Astrocyte (in vitro differentiated cells and primary cell): ENCODE data around the gene MYOCD. TPM values are rescaled to one million over a fixed set of nuclear protein-coding genes. Genes with fewer than 3 reads are reported as not detected.

Experiments
- DNase-seq: peaks from one replicate; pipeline ENCODE4 v3.0.0-alpha.2; 2010; ENCODE audit warnings: low read depth
- FAIRE-seq: peaks from 2 replicates; lab custom pipeline; 2011; peaks lifted over from hg19 to GRCh38; lab: Jason Lieb, UNC
- H2AFZ ChIP-seq: 2 replicates; pipeline ENCODE4 v1.6.0; 2012; ENCODE audit warnings: low read depth, low read length, inconsistent platforms
- H3K27ac ChIP-seq: 2 replicates; pipeline ENCODE4 v1.5.1; 2011; ENCODE audit warnings: low read depth, low read length, inconsistent platforms
- H3K27me3 ChIP-seq: 2 replicates; pipeline ENCODE4 v1.6.0; 2011; ENCODE audit warnings: low read length, inconsistent platforms; ENCODE audit not compliant: insufficient read depth
- H3K36me3 ChIP-seq: 2 replicates; pipeline ENCODE4 v1.5.1; 2011; ENCODE audit warnings: low read length, inconsistent platforms; ENCODE audit not compliant: insufficient read depth
- H3K4me1 ChIP-seq: 2 replicates; pipeline ENCODE4 v1.5.1; 2011; ENCODE audit warnings: low read length, inconsistent platforms; ENCODE audit not compliant: insufficient read depth
- H3K4me2 ChIP-seq: 2 replicates; pipeline ENCODE4 v1.6.0; 2012; ENCODE audit warnings: low read length, inconsistent platforms
- H3K4me3 ChIP-seq: 2 replicates; pipeline ENCODE4 v1.5.1; 2011; ENCODE audit warnings: low read depth, mild to moderate bottlenecking, low read length, inconsistent platforms; ENCODE audit not compliant: insufficient read depth
- H3K79me2 ChIP-seq: 2 replicates; pipeline ENCODE4 v1.6.0; 2012; ENCODE audit warnings: mild to moderate bottlenecking, low read length, inconsistent platforms; ENCODE audit not compliant: insufficient read depth
- H3K9ac ChIP-seq: 2 replicates; pipeline ENCODE4 v1.6.0; 2012; ENCODE audit warnings: mild to moderate bottlenecking, low read length, inconsistent platforms
- H3K9me3 ChIP-seq: 2 replicates; pipeline ENCODE4 v1.5.1; 2012; ENCODE audit warnings: low read depth, mild to moderate bottlenecking, low read length, inconsistent platforms; ENCODE audit not compliant: insufficient read depth
- H4K20me1 ChIP-seq: 2 replicates; pipeline ENCODE4 v1.6.0; 2012; ENCODE audit warnings: low read length, inconsistent platforms; ENCODE audit not compliant: insufficient read depth
- H3K27ac Mint-ChIP-seq: one replicate; pipeline ENCODE4 v1.8.0; 2021; ENCODE audit warnings: mild to moderate bottlenecking, mixed read lengths; ENCODE audit not compliant: unreplicated experiment
- H3K27me3 Mint-ChIP-seq: one replicate; pipeline ENCODE4 v1.8.0; 2021; ENCODE audit warnings: low read depth, mixed read lengths; ENCODE audit not compliant: unreplicated experiment
- H3K36me3 Mint-ChIP-seq: one replicate; pipeline ENCODE4 v1.8.0; 2021; ENCODE audit warnings: low read depth, mixed read lengths; ENCODE audit not compliant: unreplicated experiment
- H3K4me1 Mint-ChIP-seq: one replicate; pipeline ENCODE4 v1.8.0; 2021; ENCODE audit warnings: low read depth, mixed read lengths; ENCODE audit not compliant: unreplicated experiment
- H3K4me3 Mint-ChIP-seq: one replicate; pipeline ENCODE4 v1.8.0; 2021; ENCODE audit warnings: mild to moderate bottlenecking, moderate library complexity, mixed read lengths; ENCODE audit not compliant: unreplicated experiment
- H3K9me3 Mint-ChIP-seq: one replicate; pipeline ENCODE4 v1.8.0; 2021; ENCODE audit warnings: mild to moderate bottlenecking, mixed read lengths; ENCODE audit not compliant: unreplicated experiment
- CTCF ChIP-seq: IDR thresholded peaks from 2 replicates; pipeline ENCODE4 v1.5.1; 2011; ENCODE audit warnings: low read depth, mild to moderate bottlenecking, inconsistent platforms, low read length, moderate library complexity; ENCODE audit not compliant: insufficient read depth
- EZH2 ChIP-seq: IDR thresholded peaks from 2 replicates; pipeline ENCODE4 v1.6.1; 2012; ENCODE audit warnings: mild to moderate bottlenecking, low read length, inconsistent platforms; ENCODE audit not compliant: insufficient read depth
- total RNA-seq: library from RNA; stranded (reverse); gene quantifications from 2 replicates; pipeline ENCODE4 v1.2.1, GENCODE V29; 2021

The MYOCD gene
- total RNA-seq, 1 donor from 2014 or later, result 2.8 TPM

- Histone ChIP-seq H3K79me2 (no peaks in the 10 kb centered on the region), H2AFZ (no peak overlapping the region), H3K36me3 (no peaks in the 10 kb centered on the region), H3K27ac (no peak overlapping the region), H4K20me1 (no peaks in the 10 kb centered on the region), H3K4me3 (no peak overlapping the region), H3K9me3 (no peaks in the 10 kb centered on the region), H3K27me3 (no peaks in the 10 kb centered on the region), H3K9ac (no peak overlapping the region), H3K4me1 (no peaks in the 10 kb centered on the region), H3K4me2 (no peak overlapping the region)
- peaks cover 2% of the 10 kb centered on the region for H3K36me3 Mint-ChIP-seq
- H3K4me3 Mint-ChIP-seq, result no peak overlapping the region
- DNase-seq, result no peak
- H3K9me3 Mint-ChIP-seq, result peaks cover 6% of the 10 kb centered on the region
- no peak overlapping the region for H3K27ac Mint-ChIP-seq
- peaks cover 2% of the 10 kb centered on the region for H3K4me1 Mint-ChIP-seq
- FAIRE-seq, result no peak
- H3K27me3 Mint-ChIP-seq, result no peaks in the 10 kb centered on the region
- TF ChIP-seq CTCF (no peak), EZH2 (no peak)
Observed at GRCh38 chr17:12643822-12644221, 21.9 kb upstream of the MYOCD start.

GRCh38 chr17:12644623-12645022 is 21.1 kb upstream of the MYOCD start:
- Histone ChIP-seq H3K4me1 (no peaks in the 10 kb centered on the region), H3K4me2 (no peak overlapping the region), H2AFZ (no peak overlapping the region), H3K79me2 (no peaks in the 10 kb centered on the region), H3K36me3 (no peaks in the 10 kb centered on the region), H3K9ac (no peak overlapping the region), H3K9me3 (no peaks in the 10 kb centered on the region), H3K4me3 (no peak overlapping the region), H3K27ac (no peak overlapping the region), H3K27me3 (no peaks in the 10 kb centered on the region), H4K20me1 (no peaks in the 10 kb centered on the region)
- FAIRE-seq (no peak), DNase-seq (no peak)
- Mint-ChIP-seq H3K4me1 (no peaks in the 10 kb centered on the region), H3K27me3 (peaks cover 2% of the 10 kb centered on the region), H3K4me3 (no peak overlapping the region), H3K27ac (no peak overlapping the region), H3K9me3 (peaks cover 6% of the 10 kb centered on the region), H3K36me3 (peaks cover 2% of the 10 kb centered on the region)
- TF ChIP-seq CTCF, result no peak
- no peak for TF ChIP-seq EZH2

- Histone ChIP-seq H3K4me2 (no peak overlapping the region), H3K4me3 (no peak overlapping the region), H2AFZ (no peak overlapping the region), H4K20me1 (no peaks in the 10 kb centered on the region), H3K27me3 (no peaks in the 10 kb centered on the region), H3K9ac (no peak overlapping the region), H3K79me2 (no peaks in the 10 kb centered on the region), H3K36me3 (no peaks in the 10 kb centered on the region), H3K4me1 (no peaks in the 10 kb centered on the region), H3K27ac (no peak overlapping the region), H3K9me3 (no peaks in the 10 kb centered on the region)
- H3K4me3 Mint-ChIP-seq, result no peak overlapping the region
- H3K27me3 Mint-ChIP-seq, result peaks cover 4% of the 10 kb centered on the region
- DNase-seq (no peak), FAIRE-seq (no peak)
- peaks cover 6% of the 10 kb centered on the region for H3K9me3 Mint-ChIP-seq
- H3K27ac Mint-ChIP-seq, result no peak overlapping the region
- peaks cover 2% of the 10 kb centered on the region for H3K36me3 Mint-ChIP-seq
- no peaks in the 10 kb centered on the region for H3K4me1 Mint-ChIP-seq
- TF ChIP-seq CTCF (no peak), EZH2 (no peak)
Observed at GRCh38 chr17:12646761-12647422, 18.8 kb upstream of the MYOCD start.
